Measurements from ENCODE around the gene RAX.
"Not testable (repeated sequence)": the region's sequence is repeated elsewhere in the genome, so short reads cannot be mapped to it uniquely, and the experiment has no call there.

Gene RAX

DNA sequence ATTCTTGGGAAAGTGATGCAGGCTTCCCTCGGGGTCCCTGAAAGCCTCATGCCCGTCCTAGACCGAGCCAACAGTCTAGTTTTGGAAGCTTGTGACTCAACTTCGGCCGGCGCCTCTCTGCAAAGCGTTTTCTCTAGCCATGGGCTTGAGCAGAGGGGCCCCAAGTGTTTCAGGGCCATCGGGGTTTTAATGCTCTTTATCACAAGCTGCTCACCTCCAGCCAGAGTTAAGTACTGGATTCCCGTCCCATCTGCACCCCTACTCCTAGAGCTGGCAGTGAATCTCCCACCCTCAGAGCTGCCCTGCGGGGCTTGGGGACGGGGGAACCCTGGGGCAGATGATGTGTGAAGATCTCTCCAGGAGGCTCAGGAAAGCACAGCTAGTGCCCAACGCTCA is 7.3 kb downstream of the RAX start:
- DNase-seq (ENCODE audit: extremely low read depth, insufficient read length): no peak
- Histone ChIP-seq H3K4me3 (replicated peaks; ENCODE audit: low read depth, low read length) (no peak overlapping the region), H3K27me3 (replicated peaks; ENCODE audit: control insufficient read depth, insufficient read depth, low read length) (no peaks in the 10 kb centered on the region; the same call in none of the 2 replicates), H3K36me3 (ENCODE audit: control insufficient read depth, insufficient read depth, low read length) (no peaks in the 10 kb centered on the region)
- no peak for TF ChIP-seq CTCF (IDR thresholded peaks at IDR 0.05; ENCODE audit: insufficient read depth, low read length, poor library complexity, severe bottlenecking)

- H3K27me3 ChIP-seq (replicated peaks; ENCODE audit: control insufficient read depth, insufficient read depth, low read length): no peaks in the 10 kb centered on the region; the same call in none of the 2 replicates
- H3K4me3 ChIP-seq (replicated peaks; ENCODE audit: low read depth, low read length): peak overlapping the region; percentile 57
- no peak for DNase-seq (ENCODE audit: extremely low read depth, insufficient read length)
- no peak for TF ChIP-seq CTCF (IDR thresholded peaks at IDR 0.05; ENCODE audit: insufficient read depth, low read length, poor library complexity, severe bottlenecking)
- no peaks in the 10 kb centered on the region for H3K36me3 ChIP-seq (ENCODE audit: control insufficient read depth, insufficient read depth, low read length)
These were observed 7.8 kb downstream of the RAX start for GRCh38 chr18:59265246-59265973.

DNA sequence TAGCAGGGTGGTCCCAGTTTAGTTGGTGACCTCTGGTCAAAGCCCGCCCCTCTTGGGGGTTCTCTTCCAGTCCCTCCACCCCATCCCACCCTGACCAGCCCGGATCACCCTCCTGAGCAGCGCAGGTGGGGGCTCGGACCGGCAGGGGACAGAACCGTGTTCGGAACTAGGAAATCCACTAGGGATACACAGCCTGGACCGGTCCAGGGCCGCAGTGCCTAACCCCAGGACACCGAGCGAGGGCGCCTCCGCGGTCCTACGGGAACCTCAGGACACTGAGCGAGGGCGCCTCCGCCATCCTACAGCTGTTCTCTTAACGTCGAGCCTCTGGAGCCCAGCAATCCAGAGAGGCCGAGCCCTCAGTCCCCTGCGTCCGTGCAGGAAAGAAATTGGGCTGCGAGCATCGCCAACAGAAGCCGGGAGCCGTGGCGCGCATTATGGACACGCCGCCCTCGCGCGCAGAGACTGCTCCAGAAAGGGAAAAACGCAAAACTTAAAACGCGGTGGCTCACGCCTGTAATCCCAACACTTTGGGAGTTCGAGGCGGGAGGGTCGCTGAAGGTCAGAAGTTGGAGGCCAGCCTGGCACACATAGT is 8.5 kb downstream of the RAX start:
- Histone ChIP-seq H3K36me3 (ENCODE audit: control insufficient read depth, insufficient read depth, low read length) (no peaks in the 10 kb centered on the region), H3K4me3 (replicated peaks; ENCODE audit: low read depth, low read length) (no peak overlapping the region), H3K27me3 (replicated peaks; ENCODE audit: control insufficient read depth, insufficient read depth, low read length) (no peaks in the 10 kb centered on the region; the same call in none of the 2 replicates)
- TF ChIP-seq CTCF (IDR thresholded peaks at IDR 0.05; ENCODE audit: insufficient read depth, low read length, poor library complexity, severe bottlenecking): no peak
- no peak for DNase-seq (ENCODE audit: extremely low read depth, insufficient read length)

- no peak for DNase-seq (ENCODE audit: extremely low read depth, insufficient read length)
- Histone ChIP-seq H3K27me3 (replicated peaks; ENCODE audit: control insufficient read depth, insufficient read depth, low read length) (no peaks in the 10 kb centered on the region; the same call in 1 of the 2 replicates), H3K4me3 (replicated peaks; ENCODE audit: low read depth, low read length) (no peak overlapping the region), H3K36me3 (ENCODE audit: control insufficient read depth, insufficient read depth, low read length) (no peaks in the 10 kb centered on the region)
- no peak for TF ChIP-seq CTCF (IDR thresholded peaks at IDR 0.05; ENCODE audit: insufficient read depth, low read length, poor library complexity, severe bottlenecking)
These were observed 9.1 kb downstream of the RAX start for GRCh38 chr18:59264121-59264571.

- H3K27me3 ChIP-seq (replicated peaks; ENCODE audit: control insufficient read depth, insufficient read depth, low read length): no peaks in the 10 kb centered on the region; the same call in 1 of the 2 replicates
- no peak overlapping the region for H3K4me3 ChIP-seq (replicated peaks; ENCODE audit: low read depth, low read length)
- no peak for DNase-seq (ENCODE audit: extremely low read depth, insufficient read length)
- H3K36me3 ChIP-seq (ENCODE audit: control insufficient read depth, insufficient read depth, low read length): no peaks in the 10 kb centered on the region
- TF ChIP-seq CTCF (IDR thresholded peaks at IDR 0.05; ENCODE audit: insufficient read depth, low read length, poor library complexity, severe bottlenecking): no peak
These were observed 9.6 kb downstream of the RAX start for GRCh38 chr18:59263661-59264060.

- H3K4me3 ChIP-seq (replicated peaks; ENCODE audit: low read depth, low read length); DNase-seq (ENCODE audit: extremely low read depth, insufficient read length); H3K36me3 ChIP-seq (ENCODE audit: control insufficient read depth, insufficient read depth, low read length); H3K27me3 ChIP-seq (replicated peaks; ENCODE audit: control insufficient read depth, insufficient read depth, low read length): not testable (repeated sequence)
These were observed 11.0 kb downstream of the RAX start for GRCh38 chr18:59262243-59262642.

DNA sequence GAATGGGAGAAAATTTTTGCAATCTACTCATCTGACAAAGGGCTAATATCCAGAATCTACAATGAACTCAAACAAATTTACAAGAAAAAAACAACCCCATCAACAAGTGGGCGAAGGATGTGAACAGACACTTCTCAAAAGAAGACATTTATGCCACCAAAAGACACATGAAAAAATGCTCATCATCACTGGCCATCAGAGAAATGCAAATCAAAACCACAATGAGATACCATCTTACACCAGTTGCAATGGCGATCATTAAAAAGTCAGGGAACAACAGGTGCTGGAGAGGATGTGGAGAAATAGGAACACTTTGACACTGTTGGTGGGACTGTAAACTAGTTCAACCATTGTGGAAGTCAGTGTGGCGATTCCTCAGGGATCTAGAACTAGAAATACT is 11.4 kb downstream of the RAX start:
- not testable (repeated sequence) for H3K27me3 ChIP-seq (replicated peaks; ENCODE audit: control insufficient read depth, insufficient read depth, low read length); H3K4me3 ChIP-seq (replicated peaks; ENCODE audit: low read depth, low read length); DNase-seq (ENCODE audit: extremely low read depth, insufficient read length); H3K36me3 ChIP-seq (ENCODE audit: control insufficient read depth, insufficient read depth, low read length)

GRCh38 chr18:59255491-59255890 is 17.8 kb downstream of the RAX start:
- H3K36me3 ChIP-seq (ENCODE audit: control insufficient read depth, insufficient read depth, low read length); DNase-seq (ENCODE audit: extremely low read depth, insufficient read length); H3K4me3 ChIP-seq (replicated peaks; ENCODE audit: low read depth, low read length); H3K27me3 ChIP-seq (replicated peaks; ENCODE audit: control insufficient read depth, insufficient read depth, low read length): not testable (repeated sequence)
